ENCODE measurements around the gene WASF3.

The WASF3 gene

DNA sequence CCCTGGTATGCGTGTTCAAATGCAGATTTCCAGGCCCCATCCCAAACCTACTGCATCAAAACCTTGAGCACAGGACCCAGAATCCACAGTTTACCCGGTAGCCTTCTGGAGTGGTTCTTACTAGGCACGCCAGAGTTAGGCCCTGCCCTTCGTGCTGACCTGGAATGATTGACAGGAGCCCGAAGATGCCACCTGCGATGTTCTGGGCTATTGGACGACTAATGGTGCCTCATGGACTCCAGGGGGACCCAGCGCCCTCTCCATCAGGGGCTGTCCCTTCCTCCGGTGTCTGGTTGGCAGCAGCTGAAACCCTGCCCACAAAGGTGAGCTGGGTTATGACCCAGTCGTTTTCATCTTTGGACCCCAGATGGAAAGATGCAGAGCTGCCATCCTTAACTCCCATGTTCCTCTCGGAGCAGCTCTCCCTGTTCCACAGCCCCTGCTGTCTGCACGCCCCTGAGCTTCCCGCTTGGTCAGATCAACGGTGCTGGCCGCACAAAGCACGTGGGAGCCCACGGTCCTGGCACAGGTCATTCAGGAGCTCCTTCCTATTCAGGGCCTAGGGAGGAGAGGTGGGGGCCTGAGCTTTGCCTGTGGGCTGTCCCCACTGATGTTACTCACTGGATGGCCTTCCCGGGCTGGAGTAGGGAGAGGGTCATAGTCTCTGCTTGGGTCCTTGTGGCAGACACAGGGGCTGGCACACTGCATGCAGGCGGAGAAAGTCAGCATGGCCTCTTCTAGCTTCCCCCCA is 137.3 kb downstream of the WASF3 start:
- Histone ChIP-seq H3K4me3 (ENCODE audit: low read depth, low read length) (no peak overlapping the region), H3K36me3 (peaks cover 39% of the 10 kb centered on the region), H3K9me3 (ENCODE audit: severe bottlenecking) (peaks cover 4% of the 10 kb centered on the region), H3K27ac (no peak overlapping the region; the same call in 1 of the 2 replicates), H3K27me3 (ENCODE audit: insufficient read depth, low read depth, severe bottlenecking) (no peaks in the 10 kb centered on the region)
- DNase-seq = peak; percentile 19
- TF ChIP-seq, protein P1, sequence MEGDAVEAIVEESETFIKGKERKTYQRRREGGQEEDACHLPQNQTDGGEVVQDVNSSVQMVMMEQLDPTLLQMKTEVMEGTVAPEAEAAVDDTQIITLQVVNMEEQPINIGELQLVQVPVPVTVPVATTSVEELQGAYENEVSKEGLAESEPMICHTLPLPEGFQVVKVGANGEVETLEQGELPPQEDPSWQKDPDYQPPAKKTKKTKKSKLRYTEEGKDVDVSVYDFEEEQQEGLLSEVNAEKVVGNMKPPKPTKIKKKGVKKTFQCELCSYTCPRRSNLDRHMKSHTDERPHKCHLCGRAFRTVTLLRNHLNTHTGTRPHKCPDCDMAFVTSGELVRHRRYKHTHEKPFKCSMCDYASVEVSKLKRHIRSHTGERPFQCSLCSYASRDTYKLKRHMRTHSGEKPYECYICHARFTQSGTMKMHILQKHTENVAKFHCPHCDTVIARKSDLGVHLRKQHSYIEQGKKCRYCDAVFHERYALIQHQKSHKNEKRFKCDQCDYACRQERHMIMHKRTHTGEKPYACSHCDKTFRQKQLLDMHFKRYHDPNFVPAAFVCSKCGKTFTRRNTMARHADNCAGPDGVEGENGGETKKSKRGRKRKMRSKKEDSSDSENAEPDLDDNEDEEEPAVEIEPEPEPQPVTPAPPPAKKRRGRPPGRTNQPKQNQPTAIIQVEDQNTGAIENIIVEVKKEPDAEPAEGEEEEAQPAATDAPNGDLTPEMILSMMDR (IDR thresholded peaks at IDR 0.05; ENCODE audit: low read depth, low read length) = no peak

DNA sequence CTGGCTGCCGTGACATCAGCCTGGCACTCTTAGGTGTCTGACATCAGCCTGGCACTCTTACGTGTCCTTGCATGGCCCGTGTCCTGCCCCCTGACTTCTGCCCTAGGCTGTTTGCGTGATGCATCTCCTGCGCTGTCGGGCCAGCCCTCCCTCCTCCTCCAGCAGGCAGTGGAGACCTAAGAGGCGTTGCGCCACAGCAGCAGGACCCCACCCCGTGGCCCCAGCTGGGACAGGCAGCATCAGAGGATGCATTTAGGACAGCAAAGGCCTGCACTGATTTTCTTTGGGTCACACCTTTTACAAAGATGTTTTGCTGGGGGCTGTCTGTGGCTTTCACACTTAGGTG is 137.8 kb downstream of the WASF3 start:
- peak; percentile 44 for DNase-seq
- H3K4me3 ChIP-seq (ENCODE audit: low read depth, low read length) = no peak overlapping the region
- no peaks in the 10 kb centered on the region for H3K27me3 ChIP-seq (ENCODE audit: insufficient read depth, low read depth, severe bottlenecking)
- H3K9me3 ChIP-seq (ENCODE audit: severe bottlenecking) = peaks cover 2% of the 10 kb centered on the region
- H3K27ac ChIP-seq = peak overlapping the region; percentile 42
- peaks cover 33% of the 10 kb centered on the region for H3K36me3 ChIP-seq
- TF ChIP-seq, protein P1 (IDR thresholded peaks at IDR 0.05; ENCODE audit: low read depth, low read length) = no peak

DNA sequence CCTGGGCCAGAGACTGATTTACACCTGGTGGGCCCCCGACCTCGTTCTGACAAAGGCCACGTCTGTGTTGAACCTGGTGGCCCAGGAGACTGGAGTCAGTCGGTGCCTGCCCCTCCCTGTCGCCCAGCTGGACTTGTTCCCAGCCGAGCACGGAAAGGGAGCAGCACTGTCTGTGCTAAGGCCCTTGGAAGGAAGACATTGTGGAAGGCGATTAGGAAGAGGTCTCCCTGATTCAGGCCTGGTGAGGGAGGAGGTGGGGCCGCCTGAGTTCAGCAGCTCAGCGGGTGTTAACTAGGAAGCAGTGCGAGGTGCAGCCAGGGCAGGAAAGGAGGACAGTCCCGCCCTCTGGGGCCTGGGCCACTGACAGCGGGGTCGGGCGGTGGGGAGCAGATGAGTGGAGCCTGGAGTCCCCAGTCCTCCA is 138.4 kb downstream of the WASF3 start:
- Histone ChIP-seq H3K27me3 (ENCODE audit: insufficient read depth, low read depth, severe bottlenecking) (no peaks in the 10 kb centered on the region), H3K9me3 (ENCODE audit: severe bottlenecking) (no peaks in the 10 kb centered on the region), H3K27ac (peak overlapping the region; percentile 42), H3K36me3 (peaks cover 28% of the 10 kb centered on the region), H3K4me3 (ENCODE audit: low read depth, low read length) (no peak overlapping the region)
- TF ChIP-seq, protein P1 (IDR thresholded peaks at IDR 0.05; ENCODE audit: low read depth, low read length) = no peak
- peak; percentile 95 for DNase-seq

- Histone ChIP-seq H3K27ac (no peak overlapping the region), H3K36me3 (peaks cover 18% of the 10 kb centered on the region), H3K9me3 (ENCODE audit: severe bottlenecking) (no peaks in the 10 kb centered on the region), H3K27me3 (ENCODE audit: insufficient read depth, low read depth, severe bottlenecking) (no peaks in the 10 kb centered on the region), H3K4me3 (ENCODE audit: low read depth, low read length) (no peak overlapping the region)
- DNase-seq = peak; percentile 19
- TF ChIP-seq, protein P1 (IDR thresholded peaks at IDR 0.05; ENCODE audit: low read depth, low read length) = no peak
These were observed 139.8 kb downstream of the WASF3 start for GRCh38 chr13:26697069-26697955.

DNA sequence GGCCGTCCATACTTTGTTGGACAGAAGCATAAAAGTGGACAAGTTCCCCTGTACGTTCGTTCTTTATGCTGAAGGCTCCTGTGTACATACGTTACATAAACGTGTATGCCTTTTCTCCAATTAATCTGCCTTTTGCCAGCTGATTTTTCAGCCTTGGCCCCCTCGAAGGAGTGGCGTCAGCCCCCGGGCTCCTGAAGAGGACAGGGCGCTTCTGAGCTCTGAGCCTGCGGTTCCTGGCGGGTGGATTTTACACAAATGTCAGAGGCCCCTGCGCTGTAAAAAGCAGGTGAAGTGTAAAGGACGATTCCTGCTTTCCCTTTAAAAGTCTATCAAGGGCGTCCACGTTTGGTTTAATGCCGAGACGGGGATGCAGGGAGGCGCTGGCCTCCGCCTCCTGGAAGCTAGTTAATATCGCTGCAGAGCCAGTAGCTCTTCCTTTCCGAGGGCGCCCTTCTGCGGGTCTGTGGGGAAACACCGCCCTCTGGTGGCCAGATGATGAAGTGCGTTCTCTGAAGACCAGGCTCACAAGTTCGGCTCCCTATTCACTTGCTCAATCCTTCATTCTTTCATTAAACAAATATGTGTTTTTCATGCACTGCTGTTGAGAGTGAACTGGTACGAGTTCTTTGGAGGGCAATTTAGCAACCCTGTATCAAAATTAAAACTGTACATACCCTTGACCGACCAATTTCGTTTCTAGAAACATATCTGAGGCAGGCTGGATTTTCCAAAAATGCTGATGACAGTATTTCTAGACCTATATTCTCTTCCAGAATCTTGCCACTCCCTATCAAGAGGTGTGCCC is 141.1 kb downstream of the WASF3 start:
- peak; percentile 94 for DNase-seq
- TF ChIP-seq, protein P1 (IDR thresholded peaks at IDR 0.05; ENCODE audit: low read depth, low read length) = peak; percentile 98
- peak overlapping the region; percentile 44 for H3K4me3 ChIP-seq (ENCODE audit: low read depth, low read length)
- no peaks in the 10 kb centered on the region for H3K27me3 ChIP-seq (ENCODE audit: insufficient read depth, low read depth, severe bottlenecking)
- H3K36me3 ChIP-seq = peaks cover 11% of the 10 kb centered on the region
- H3K9me3 ChIP-seq (ENCODE audit: severe bottlenecking) = no peaks in the 10 kb centered on the region
- H3K27ac ChIP-seq = no peak overlapping the region; the same call in 1 of the 2 replicates

Data from WERI-Rb-1 (cell line).